Measurements from ENCODE around the gene MAPK8IP3.
"Not testable (repeated sequence)": the region's sequence is repeated elsewhere in the genome, so short reads cannot be mapped to it uniquely, and the experiment has no call there.

MAPK8IP3 gene

GRCh38 chr16:1701216-1701878 lies 4.6 kb upstream of the MAPK8IP3 start:
- ChIA-PET POLR2A (interaction anchor here (0.6 to 0.8 kb wide), 3 partner anchors 42 to 91 kb away, joined by 3 read pairs; no protein-coding TSS in a partner anchor), CTCF (interaction anchor here (0.6 to 1.2 kb wide), 5 partner anchors 11 to 76 kb away, joined by 3 to 7 read pairs (median 4); no protein-coding TSS in a partner anchor)
- Histone ChIP-seq H3K27me3 (replicated peaks in 2 of 5; ENCODE audit: control insufficient read depth in 4 of 5, insufficient read depth in 5 of 5, low read length in 4 of 5) (no peaks in the 10 kb centered on the region), H3K9me3 (ENCODE audit: control extremely low read depth in 1 of 5, control insufficient read depth in 4 of 5, insufficient read depth in 2 of 5, low read depth in 1 of 5, low read length in 4 of 5) (no peaks in the 10 kb centered on the region), H3K4me1 (ENCODE audit: control extremely low read depth in 1 of 4, control insufficient read depth in 4 of 4, insufficient read depth in 4 of 4, low read length in 3 of 4) (peaks cover 0 to 7% (median 6%) of the 10 kb centered on the region in 4 experiments), H3K4me3 (ENCODE audit: control insufficient read depth in 1 of 7, extremely low read depth in 1 of 7, insufficient read depth in 4 of 7, low read depth in 2 of 7, low read length in 6 of 7) (no peak overlapping the region), H3K36me3 (ENCODE audit: control insufficient read depth in 4 of 4, insufficient read depth in 4 of 4, low read length in 3 of 4) (peaks cover 8 to 65% (median 40%) of the 10 kb centered on the region in 4 experiments), H3K27ac (ENCODE audit: insufficient read depth in 1 of 2, low read depth in 1 of 2, low read length in 2 of 2, poor library complexity in 1 of 2, severe bottlenecking in 2 of 2) (no peak overlapping the region)
- DNase-seq: no peak
- WGBS (ENCODE audit: insufficient coverage): 100% methylated on average over 3 of the region's 6 CpGs

DNA sequence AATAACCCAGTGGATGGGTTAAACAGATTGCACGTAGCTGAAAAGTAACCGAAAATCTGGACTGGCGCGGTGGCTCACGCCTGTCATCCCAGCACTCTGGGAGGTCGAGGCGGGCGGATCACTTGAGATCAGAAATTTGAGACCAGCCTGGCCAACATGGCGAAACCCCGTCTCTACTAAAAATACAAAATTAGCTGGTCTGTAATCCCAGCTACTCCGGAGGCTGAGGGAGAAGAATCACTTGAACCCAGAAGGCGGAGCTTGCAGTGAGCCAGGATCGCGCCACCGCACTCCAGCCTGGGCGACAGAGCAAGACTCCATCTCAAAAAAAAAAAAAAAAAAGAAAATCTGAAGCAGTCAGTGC lies 689 bp upstream of the MAPK8IP3 start:
- DNase-seq: not testable (repeated sequence)
- WGBS (ENCODE audit: insufficient coverage): 0% methylated on average over 7 of the region's 16 CpGs
- CTCF ChIA-PET: interaction anchor here (0.6 to 1.7 kb wide), 14 partner anchors 7 to 446 kb away, joined by 3 to 11 read pairs (median 4); partner anchors contain the start of genes JPT2 and UQCC4

DNA sequence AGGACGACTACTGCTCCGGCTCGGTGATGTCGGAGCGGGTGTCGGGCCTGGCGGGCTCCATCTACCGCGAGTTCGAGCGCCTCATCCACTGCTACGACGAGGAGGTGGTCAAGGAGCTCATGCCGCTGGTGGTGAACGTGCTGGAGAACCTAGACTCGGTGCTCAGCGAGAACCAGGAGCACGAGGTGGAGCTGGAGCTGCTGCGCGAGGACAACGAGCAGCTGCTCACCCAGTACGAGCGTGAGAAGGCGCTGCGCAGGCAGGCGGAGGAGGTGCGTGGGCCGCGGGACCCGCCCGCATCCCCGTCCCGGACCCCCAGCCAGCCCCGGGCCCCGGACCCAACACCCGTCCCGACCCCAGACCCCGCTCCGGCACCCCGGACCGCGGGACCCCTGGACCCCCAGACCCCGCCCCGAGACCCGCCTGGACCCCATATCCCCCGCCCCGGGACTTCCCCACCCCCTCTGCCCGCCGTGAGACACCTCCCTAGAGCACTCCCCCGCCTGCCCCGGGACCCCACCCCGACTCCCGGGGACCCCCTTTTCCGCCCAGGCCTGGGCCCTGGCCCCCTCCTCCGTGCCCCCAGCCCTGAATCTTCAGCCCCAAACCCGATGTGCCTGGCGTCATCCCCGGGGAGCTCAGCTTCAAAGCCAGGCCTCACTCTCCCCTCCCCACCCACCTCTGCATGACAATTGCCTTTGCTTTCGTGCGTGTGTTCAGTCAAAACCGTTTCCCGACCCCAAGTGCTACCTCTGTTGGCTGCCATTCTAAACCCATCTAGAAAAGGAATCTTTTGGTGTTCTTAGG lies 594 bp downstream of the MAPK8IP3 start:
- WGBS (ENCODE audit: insufficient coverage): 0% methylated on average over 38 of the region's 62 CpGs
- CTCF ChIA-PET: interaction anchor here (0.6 to 1.7 kb wide), 11 partner anchors 9 to 65 kb away, joined by 3 to 11 read pairs (median 4); partner anchors contain the start of gene JPT2
- POLR2A ChIA-PET: interaction anchor here (0.8 to 1.3 kb wide), 4 partner anchors 29 to 258 kb away, joined by 3 to 6 read pairs (median 3); partner anchors contain the start of genes JPT2 and RPS2
- H3K27ac ChIP-seq (ENCODE audit: insufficient read depth in 1 of 2, low read depth in 1 of 2, low read length in 2 of 2, poor library complexity in 1 of 2, severe bottlenecking in 2 of 2): peak overlapping the region; percentile 64 to 87
- H3K27me3 ChIP-seq (replicated peaks in 2 of 5; ENCODE audit: control insufficient read depth in 4 of 5, insufficient read depth in 5 of 5, low read length in 4 of 5): no peaks in the 10 kb centered on the region
- H3K36me3 ChIP-seq (ENCODE audit: control insufficient read depth in 4 of 4, insufficient read depth in 4 of 4, low read length in 3 of 4): peaks cover 0 to 30% (median 12%) of the 10 kb centered on the region in 4 experiments
- peak in 2 of 3 donors; percentile 63 to 70 for DNase-seq
- peak overlapping the region; percentile 60 to 98 (median 91) for H3K4me3 ChIP-seq (ENCODE audit: control insufficient read depth in 1 of 7, extremely low read depth in 1 of 7, insufficient read depth in 4 of 7, low read depth in 2 of 7, low read length in 6 of 7)
- peaks cover 0 to 38% (median 24%) of the 10 kb centered on the region in 4 experiments for H3K4me1 ChIP-seq (ENCODE audit: control extremely low read depth in 1 of 4, control insufficient read depth in 4 of 4, insufficient read depth in 4 of 4, low read length in 3 of 4)
- H3K9me3 ChIP-seq (ENCODE audit: control extremely low read depth in 1 of 5, control insufficient read depth in 4 of 5, insufficient read depth in 2 of 5, low read depth in 1 of 5, low read length in 4 of 5): no peaks in the 10 kb centered on the region

More for the DNA sequence above, 689 bp upstream of the MAPK8IP3 start:
- not testable (repeated sequence) for H3K27me3 ChIP-seq (replicated peaks in 2 of 5; ENCODE audit: control insufficient read depth in 4 of 5, insufficient read depth in 5 of 5, low read length in 4 of 5); H3K9me3 ChIP-seq (ENCODE audit: control extremely low read depth in 1 of 5, control insufficient read depth in 4 of 5, insufficient read depth in 2 of 5, low read depth in 1 of 5, low read length in 4 of 5)
- H3K36me3 ChIP-seq (ENCODE audit: control insufficient read depth in 4 of 4, insufficient read depth in 4 of 4, low read length in 3 of 4): peaks cover 0 to 39% (median 19%) of the 10 kb centered on the region in 4 experiments
- POLR2A ChIA-PET: interaction anchor here (0.6 to 1.3 kb wide), 3 partner anchors 40 to 276 kb away, joined by 3 read pairs; partner anchors contain the start of gene RPS2
- peak overlapping the region; percentile 60 to 98 (median 91) for H3K4me3 ChIP-seq (ENCODE audit: control insufficient read depth in 1 of 7, extremely low read depth in 1 of 7, insufficient read depth in 4 of 7, low read depth in 2 of 7, low read length in 6 of 7)
- peak overlapping the region; percentile 46 to 87 for H3K27ac ChIP-seq (ENCODE audit: insufficient read depth in 1 of 2, low read depth in 1 of 2, low read length in 2 of 2, poor library complexity in 1 of 2, severe bottlenecking in 2 of 2)
- peaks cover 0 to 32% (median 24%) of the 10 kb centered on the region in 4 experiments for H3K4me1 ChIP-seq (ENCODE audit: control extremely low read depth in 1 of 4, control insufficient read depth in 4 of 4, insufficient read depth in 4 of 4, low read length in 3 of 4)

- ChIA-PET POLR2A (no interaction called here), CTCF (interaction anchor here (0.6 to 1.1 kb wide), 2 partner anchors 21 to 66 kb away, joined by 3 read pairs; no protein-coding TSS in a partner anchor)
- WGBS (ENCODE audit: insufficient coverage): 13% methylated on average over 13 of the region's 16 CpGs
- Histone ChIP-seq H3K36me3 (ENCODE audit: control insufficient read depth in 4 of 4, insufficient read depth in 4 of 4, low read length in 3 of 4) (peaks cover 0 to 24% (median 10%) of the 10 kb centered on the region in 4 experiments), H3K4me3 (ENCODE audit: control insufficient read depth in 1 of 7, extremely low read depth in 1 of 7, insufficient read depth in 4 of 7, low read depth in 2 of 7, low read length in 6 of 7) (peak overlapping the region; percentile 11 to 95 (median 78)), H3K4me1 (ENCODE audit: control extremely low read depth in 1 of 4, control insufficient read depth in 4 of 4, insufficient read depth in 4 of 4, low read length in 3 of 4) (peaks cover 0 to 41% (median 26%) of the 10 kb centered on the region in 4 experiments), H3K9me3 (ENCODE audit: control extremely low read depth in 1 of 5, control insufficient read depth in 4 of 5, insufficient read depth in 2 of 5, low read depth in 1 of 5, low read length in 4 of 5) (no peaks in the 10 kb centered on the region), H3K27ac (ENCODE audit: insufficient read depth in 1 of 2, low read depth in 1 of 2, low read length in 2 of 2, poor library complexity in 1 of 2, severe bottlenecking in 2 of 2) (peak overlapping the region; percentile 50 to 87), H3K27me3 (replicated peaks in 2 of 5; ENCODE audit: control insufficient read depth in 4 of 5, insufficient read depth in 5 of 5, low read length in 4 of 5) (no peaks in the 10 kb centered on the region)
- DNase-seq: peak in 2 of 3 donors; percentile 18 to 39
Observed at GRCh38 chr16:1707193-1707790, 1.3 kb downstream of the MAPK8IP3 start.

GRCh38 chr16:1708083-1708767 lies 2.2 kb downstream of the MAPK8IP3 start:
- peak overlapping the region in 1 of 2 experiments; percentile 87 for H3K27ac ChIP-seq (ENCODE audit: insufficient read depth in 1 of 2, low read depth in 1 of 2, low read length in 2 of 2, poor library complexity in 1 of 2, severe bottlenecking in 2 of 2)
- H3K9me3 ChIP-seq (ENCODE audit: control extremely low read depth in 1 of 5, control insufficient read depth in 4 of 5, insufficient read depth in 2 of 5, low read depth in 1 of 5, low read length in 4 of 5): no peaks in the 10 kb centered on the region
- H3K4me1 ChIP-seq (ENCODE audit: control extremely low read depth in 1 of 4, control insufficient read depth in 4 of 4, insufficient read depth in 4 of 4, low read length in 3 of 4): peaks cover 0 to 50% (median 33%) of the 10 kb centered on the region in 4 experiments
- WGBS (ENCODE audit: insufficient coverage): 96% methylated on average over 16 of the region's 18 CpGs
- peak overlapping the region in 4 of 7 experiments; percentile 64 to 91 (median 78) for H3K4me3 ChIP-seq (ENCODE audit: control insufficient read depth in 1 of 7, extremely low read depth in 1 of 7, insufficient read depth in 4 of 7, low read depth in 2 of 7, low read length in 6 of 7)
- ChIA-PET CTCF (interaction anchor here (1.1 kb wide), 1 partner anchor 67 kb away, joined by 3 read pairs; no protein-coding TSS in a partner anchor), POLR2A (no interaction called here)
- H3K36me3 ChIP-seq (ENCODE audit: control insufficient read depth in 4 of 4, insufficient read depth in 4 of 4, low read length in 3 of 4): peaks cover 0 to 18% (median 6%) of the 10 kb centered on the region in 4 experiments
- no peaks in the 10 kb centered on the region for H3K27me3 ChIP-seq (replicated peaks in 2 of 5; ENCODE audit: control insufficient read depth in 4 of 5, insufficient read depth in 5 of 5, low read length in 4 of 5)
- DNase-seq: peak in 2 of 3 donors; percentile 11 to 27

DNA sequence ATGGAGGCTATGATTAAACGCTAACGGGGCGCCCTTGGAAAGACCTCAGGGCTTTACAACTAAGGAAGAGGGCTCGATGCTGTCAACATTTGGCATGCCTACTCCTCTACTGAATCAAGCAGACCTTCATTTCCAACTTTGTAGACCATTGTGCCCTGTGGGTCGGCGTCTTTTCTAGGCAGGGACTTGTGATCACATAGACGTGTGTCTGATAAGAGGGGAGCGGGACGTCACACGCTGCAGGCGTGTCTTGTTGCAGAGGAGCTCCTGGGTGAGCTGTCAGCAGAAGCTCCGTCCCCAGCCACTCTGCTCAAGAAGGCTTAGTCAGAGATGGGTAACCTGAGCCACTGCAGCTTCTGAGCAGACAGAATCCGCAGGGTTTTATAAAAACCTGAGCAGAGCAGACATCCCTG lies 2.8 kb downstream of the MAPK8IP3 start:
- 89% methylated on average over 13 of the region's 13 CpGs for WGBS (ENCODE audit: insufficient coverage)
- Histone ChIP-seq H3K27me3 (replicated peaks in 2 of 5; ENCODE audit: control insufficient read depth in 4 of 5, insufficient read depth in 5 of 5, low read length in 4 of 5) (no peaks in the 10 kb centered on the region), H3K36me3 (ENCODE audit: control insufficient read depth in 4 of 4, insufficient read depth in 4 of 4, low read length in 3 of 4) (peaks cover 0 to 15% (median 6%) of the 10 kb centered on the region in 4 experiments), H3K9me3 (ENCODE audit: control extremely low read depth in 1 of 5, control insufficient read depth in 4 of 5, insufficient read depth in 2 of 5, low read depth in 1 of 5, low read length in 4 of 5) (no peaks in the 10 kb centered on the region), H3K27ac (ENCODE audit: insufficient read depth in 1 of 2, low read depth in 1 of 2, low read length in 2 of 2, poor library complexity in 1 of 2, severe bottlenecking in 2 of 2) (peak overlapping the region in 1 of 2 experiments; percentile 87), H3K4me1 (ENCODE audit: control extremely low read depth in 1 of 4, control insufficient read depth in 4 of 4, insufficient read depth in 4 of 4, low read length in 3 of 4) (peaks cover 0 to 56% (median 38%) of the 10 kb centered on the region in 4 experiments), H3K4me3 (ENCODE audit: control insufficient read depth in 1 of 7, extremely low read depth in 1 of 7, insufficient read depth in 4 of 7, low read depth in 2 of 7, low read length in 6 of 7) (no peak overlapping the region)
- POLR2A ChIA-PET: no interaction called here
- CTCF ChIA-PET: no interaction called here
- no peak for DNase-seq
